ENCODE data around the gene UBR3. TPM values are rescaled to one million over a fixed set of nuclear protein-coding genes. Genes with fewer than 3 reads are reported as not detected.
"Not testable (repeated sequence)": the region's sequence is repeated elsewhere in the genome, so short reads cannot be mapped to it uniquely, and the experiment has no call there.

UBR3 gene
- total RNA-seq, 4 donors from 2014 or later, result 101 to 192 (median 114) TPM

DNA sequence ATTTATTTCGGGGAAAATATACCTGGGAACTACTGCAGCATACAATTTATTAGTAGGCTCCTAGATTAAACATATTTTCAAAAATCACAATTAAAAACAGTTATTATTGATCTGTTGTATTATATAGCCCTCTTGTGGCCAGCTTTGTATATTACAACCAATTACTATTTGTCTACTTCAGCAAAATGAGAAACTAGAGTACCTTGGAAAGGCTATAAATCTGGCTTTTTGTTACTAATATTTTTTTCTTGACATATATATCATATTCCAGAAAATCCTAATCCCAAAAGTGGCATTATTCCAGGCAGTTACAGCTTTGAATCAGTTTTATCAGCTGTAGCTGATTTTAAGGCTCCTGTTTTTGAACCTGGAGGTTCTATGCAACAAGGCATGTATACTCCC is 101.2 kb downstream of the UBR3 start:
- no peak for TF ChIP-seq POLR2A (IDR thresholded peaks at IDR 0.05)
- TF ChIP-seq, protein P1, sequence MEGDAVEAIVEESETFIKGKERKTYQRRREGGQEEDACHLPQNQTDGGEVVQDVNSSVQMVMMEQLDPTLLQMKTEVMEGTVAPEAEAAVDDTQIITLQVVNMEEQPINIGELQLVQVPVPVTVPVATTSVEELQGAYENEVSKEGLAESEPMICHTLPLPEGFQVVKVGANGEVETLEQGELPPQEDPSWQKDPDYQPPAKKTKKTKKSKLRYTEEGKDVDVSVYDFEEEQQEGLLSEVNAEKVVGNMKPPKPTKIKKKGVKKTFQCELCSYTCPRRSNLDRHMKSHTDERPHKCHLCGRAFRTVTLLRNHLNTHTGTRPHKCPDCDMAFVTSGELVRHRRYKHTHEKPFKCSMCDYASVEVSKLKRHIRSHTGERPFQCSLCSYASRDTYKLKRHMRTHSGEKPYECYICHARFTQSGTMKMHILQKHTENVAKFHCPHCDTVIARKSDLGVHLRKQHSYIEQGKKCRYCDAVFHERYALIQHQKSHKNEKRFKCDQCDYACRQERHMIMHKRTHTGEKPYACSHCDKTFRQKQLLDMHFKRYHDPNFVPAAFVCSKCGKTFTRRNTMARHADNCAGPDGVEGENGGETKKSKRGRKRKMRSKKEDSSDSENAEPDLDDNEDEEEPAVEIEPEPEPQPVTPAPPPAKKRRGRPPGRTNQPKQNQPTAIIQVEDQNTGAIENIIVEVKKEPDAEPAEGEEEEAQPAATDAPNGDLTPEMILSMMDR (IDR thresholded peaks at IDR 0.05), result peak; percentile 39 to 86 (median 66)
- H3K9me3 ChIP-seq, result no peaks in the 10 kb centered on the region
- H3K27ac ChIP-seq, result no peak overlapping the region
- peaks cover 4 to 8% of the 10 kb centered on the region in 2 donors for H3K4me1 ChIP-seq
- no peaks in the 10 kb centered on the region for H3K27me3 ChIP-seq
- H3K4me3 ChIP-seq (replicated peaks in 1 of 3), result no peak overlapping the region
- H3K36me3 ChIP-seq, result peaks cover 0 to 2% of the 10 kb centered on the region in 2 donors
- intact Hi-C loops (cut with DNase I), result loop anchor here (5.0 kb wide), 1 partner anchor 101 kb away; the partner anchor contains the start of gene UBR3
- WGBS, 2 donors, result 47 to 49% methylated on average over 1 of the region's 1 CpG
- DNase-seq, result no peak

DNA sequence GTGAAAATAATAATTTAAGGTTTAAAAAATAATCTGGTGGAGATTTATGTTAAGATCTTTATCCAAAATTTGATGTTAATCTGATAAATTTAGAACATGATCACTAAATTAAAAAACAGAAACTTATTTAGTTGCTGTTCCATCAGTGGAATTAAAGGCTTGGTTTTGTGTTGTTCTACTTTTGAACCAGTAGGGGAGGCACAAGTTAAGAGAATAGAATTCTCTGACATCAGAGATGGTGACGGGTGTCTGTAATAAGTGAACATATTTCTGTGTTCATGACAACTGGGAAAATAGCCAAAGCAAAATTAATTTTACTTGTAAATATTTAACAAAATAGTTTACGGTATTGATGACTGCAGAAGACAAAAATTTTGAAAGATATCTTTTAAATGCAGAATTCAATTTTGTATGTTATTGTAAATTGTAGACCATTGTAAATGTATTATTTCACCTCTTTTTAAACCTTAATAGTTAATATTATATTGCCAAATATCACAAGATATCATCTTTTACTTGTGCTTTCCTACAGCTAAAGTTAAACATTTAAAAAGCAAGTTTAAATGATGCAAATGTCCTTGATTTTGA is 106.0 kb downstream of the UBR3 start:
- no peaks in the 10 kb centered on the region for H3K4me1 ChIP-seq
- no peak for DNase-seq
- H3K27me3 ChIP-seq, result no peaks in the 10 kb centered on the region
- intact Hi-C loops (cut with DNase I), result no loop called here
- no peak overlapping the region for H3K27ac ChIP-seq
- WGBS, 2 donors, result 77% methylated on average over 2 of the region's 2 CpGs
- H3K9me3 ChIP-seq, result no peaks in the 10 kb centered on the region
- H3K36me3 ChIP-seq, result peaks cover 0 to 3% of the 10 kb centered on the region in 2 donors
- no peak overlapping the region for H3K4me3 ChIP-seq (replicated peaks in 1 of 3)
- TF ChIP-seq POLR2A (IDR thresholded peaks at IDR 0.05), result no peak
- TF ChIP-seq, protein P1 (IDR thresholded peaks at IDR 0.05), result peak in 5 of 6 experiments; percentile 15 to 75 (median 56)

DNA sequence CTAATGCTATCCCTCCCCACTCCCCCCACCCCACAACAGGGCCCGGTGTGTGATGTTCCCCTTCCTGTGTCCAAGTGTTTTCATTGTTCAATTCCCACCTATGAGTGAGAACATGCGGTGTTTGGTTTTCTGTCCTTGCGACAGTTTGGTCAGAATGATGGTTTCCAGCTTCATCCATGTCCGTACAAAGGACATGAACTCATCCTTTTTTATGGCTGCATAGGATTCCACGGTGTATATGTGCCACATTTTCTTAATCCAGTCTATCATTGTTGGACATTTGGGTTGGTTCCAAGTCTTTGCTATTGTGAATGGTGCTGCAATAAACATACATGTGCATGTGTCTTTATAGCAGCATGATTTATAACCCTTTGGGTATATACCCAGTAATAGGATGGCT is 109.4 kb downstream of the UBR3 start:
- WGBS, 2 donors, result 98 to 99% methylated on average over 5 of the region's 5 CpGs
- intact Hi-C loops (cut with DNase I); H3K4me3 ChIP-seq (replicated peaks in 1 of 3); H3K9me3 ChIP-seq; H3K36me3 ChIP-seq; H3K27ac ChIP-seq; H3K27me3 ChIP-seq; H3K4me1 ChIP-seq; DNase-seq: not testable (repeated sequence)

DNA sequence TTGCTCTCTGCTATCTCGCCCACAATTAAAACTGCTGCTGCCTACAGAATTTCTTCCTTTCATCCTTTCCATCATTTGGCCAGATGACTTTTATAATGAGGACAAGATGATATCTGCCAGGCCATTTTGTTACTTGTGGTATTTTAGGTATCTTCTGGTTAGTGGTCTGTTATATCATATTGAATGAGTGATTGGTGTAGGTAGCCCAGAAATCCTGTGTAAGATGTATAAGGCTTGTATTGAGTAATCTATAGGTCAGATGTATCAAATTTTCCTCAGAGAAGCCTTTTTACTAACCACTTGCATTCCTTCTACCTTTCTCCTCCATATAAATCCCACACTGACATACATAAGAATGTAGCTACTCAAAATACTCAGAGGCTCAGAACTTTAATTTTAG is 118.3 kb downstream of the UBR3 start:
- H3K4me1 ChIP-seq, result no peaks in the 10 kb centered on the region
- peaks cover 3 to 5% of the 10 kb centered on the region in 2 donors for H3K36me3 ChIP-seq
- H3K4me3 ChIP-seq (replicated peaks in 1 of 3), result no peak overlapping the region
- no peak overlapping the region for H3K27ac ChIP-seq
- H3K27me3 ChIP-seq, result no peaks in the 10 kb centered on the region
- no peaks in the 10 kb centered on the region for H3K9me3 ChIP-seq
- no peak for DNase-seq
- TF ChIP-seq, protein P1 (IDR thresholded peaks at IDR 0.05), result no peak
- no peak for TF ChIP-seq POLR2A (IDR thresholded peaks at IDR 0.05)
- intact Hi-C loops (cut with DNase I), result no loop called here
- 98 to 100% methylated on average over 1 of the region's 1 CpG for WGBS, 2 donors

DNA sequence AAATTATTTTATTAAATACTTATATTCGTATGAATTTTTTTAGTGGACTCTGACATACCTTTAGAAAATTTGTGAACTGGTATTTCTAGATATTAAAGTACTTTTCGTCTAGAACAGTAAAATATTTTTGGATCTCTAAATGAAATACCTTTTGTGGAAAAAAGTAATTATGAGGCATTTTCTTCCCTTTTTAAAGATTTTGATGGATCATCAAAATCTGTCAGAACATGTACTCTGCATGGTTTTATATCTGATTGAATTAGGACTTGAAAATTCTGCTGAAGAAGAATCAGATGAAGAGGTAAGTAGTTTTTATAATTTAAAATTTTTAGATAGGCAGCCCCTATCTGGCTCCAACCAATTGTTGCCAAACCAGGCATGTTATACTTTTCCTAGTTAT is 118.8 kb downstream of the UBR3 start:
- peaks cover 3 to 5% of the 10 kb centered on the region in 2 donors for H3K36me3 ChIP-seq
- H3K27me3 ChIP-seq, result no peaks in the 10 kb centered on the region
- H3K9me3 ChIP-seq, result no peaks in the 10 kb centered on the region
- intact Hi-C loops (cut with DNase I), result no loop called here
- DNase-seq, result no peak
- H3K4me1 ChIP-seq, result no peaks in the 10 kb centered on the region
- H3K27ac ChIP-seq, result no peak overlapping the region
- 97 to 98% methylated on average over 2 of the region's 2 CpGs for WGBS, 2 donors
- no peak overlapping the region for H3K4me3 ChIP-seq (replicated peaks in 1 of 3)
- TF ChIP-seq, protein P1 (IDR thresholded peaks at IDR 0.05), result no peak
- no peak for TF ChIP-seq POLR2A (IDR thresholded peaks at IDR 0.05)
